Measurements from ENCODE around the gene PCGF1. TPM values are rescaled to one million over a fixed set of nuclear protein-coding genes. Genes with fewer than 3 reads are reported as not detected.

Gene PCGF1
- total RNA-seq, 1 donor from 2014 or later = 17.9 TPM

- H3K4me1 ChIP-seq (ENCODE audit: insufficient read depth, low read length) = peaks cover 49% of the 10 kb centered on the region
- no peaks in the 10 kb centered on the region for H3K9me3 ChIP-seq (ENCODE audit: insufficient read depth, low read depth, low read length)
- H3K4me1 Mint-ChIP-seq (ENCODE audit: low read depth, unreplicated experiment) = peaks cover 25% of the 10 kb centered on the region
- H4K20me1 ChIP-seq (ENCODE audit: insufficient read depth, low read length) = peaks cover 7% of the 10 kb centered on the region
- H3K36me3 ChIP-seq (ENCODE audit: insufficient read depth, low read length) = peaks cover 4% of the 10 kb centered on the region
- H3K27me3 Mint-ChIP-seq (ENCODE audit: low read depth, unreplicated experiment) = peaks cover 40% of the 10 kb centered on the region
- peak overlapping the region; percentile 83 for H3K9ac ChIP-seq (ENCODE audit: low read length)
- H3K4me2 ChIP-seq (ENCODE audit: low read length) = peak overlapping the region; percentile 93
- H3K9me3 Mint-ChIP-seq (ENCODE audit: unreplicated experiment) = no peaks in the 10 kb centered on the region
- peaks cover 23% of the 10 kb centered on the region for H3K27me3 ChIP-seq (ENCODE audit: insufficient read depth, low read length)
- peak overlapping the region; percentile 51 for H3K27ac Mint-ChIP-seq (ENCODE audit: unreplicated experiment)
- FAIRE-seq (no peak), DNase-seq (ENCODE audit: low read depth) (no peak)
- H3K4me3 ChIP-seq (ENCODE audit: insufficient read depth, low read depth, low read length) = peak overlapping the region; percentile 61
- H3K27ac ChIP-seq (ENCODE audit: low read depth, low read length) = peak overlapping the region; percentile 76
- peaks cover 24% of the 10 kb centered on the region for H3K79me2 ChIP-seq (ENCODE audit: insufficient read depth, low read length)
- peaks cover 12% of the 10 kb centered on the region for H3K36me3 Mint-ChIP-seq (ENCODE audit: low read depth, unreplicated experiment)
- peak overlapping the region; percentile 83 for H3K4me3 Mint-ChIP-seq (ENCODE audit: unreplicated experiment)
- peak overlapping the region; percentile 86 for H2AFZ ChIP-seq (ENCODE audit: low read depth, low read length)
- TF ChIP-seq CTCF (IDR thresholded peaks at IDR 0.05; ENCODE audit: insufficient read depth, low read depth, low read length) = no peak
- no peak for TF ChIP-seq EZH2 (IDR thresholded peaks at IDR 0.05; ENCODE audit: insufficient read depth, low read length)
Measured at GRCh38 chr2:74503506-74504475, 3.7 kb downstream of the PCGF1 start.

- peak overlapping the region; percentile 93 for H3K4me2 ChIP-seq (ENCODE audit: low read length)
- H3K9me3 ChIP-seq (ENCODE audit: insufficient read depth, low read depth, low read length) = no peaks in the 10 kb centered on the region
- peak overlapping the region; percentile 41 for H3K27ac Mint-ChIP-seq (ENCODE audit: unreplicated experiment)
- DNase-seq (ENCODE audit: low read depth) (peak; percentile 67), FAIRE-seq (no peak)
- H3K36me3 Mint-ChIP-seq (ENCODE audit: low read depth, unreplicated experiment) = peaks cover 12% of the 10 kb centered on the region
- H3K27me3 Mint-ChIP-seq (ENCODE audit: low read depth, unreplicated experiment) = peaks cover 45% of the 10 kb centered on the region
- H3K4me1 ChIP-seq (ENCODE audit: insufficient read depth, low read length) = peaks cover 52% of the 10 kb centered on the region
- H3K4me3 Mint-ChIP-seq (ENCODE audit: unreplicated experiment) = peak overlapping the region; percentile 83
- H2AFZ ChIP-seq (ENCODE audit: low read depth, low read length) = peak overlapping the region; percentile 86
- peak overlapping the region; percentile 61 for H3K4me3 ChIP-seq (ENCODE audit: insufficient read depth, low read depth, low read length)
- H3K9me3 Mint-ChIP-seq (ENCODE audit: unreplicated experiment) = no peaks in the 10 kb centered on the region
- peaks cover 24% of the 10 kb centered on the region for H3K79me2 ChIP-seq (ENCODE audit: insufficient read depth, low read length)
- H3K27ac ChIP-seq (ENCODE audit: low read depth, low read length) = peak overlapping the region; percentile 76
- peaks cover 4% of the 10 kb centered on the region for H3K36me3 ChIP-seq (ENCODE audit: insufficient read depth, low read length)
- peaks cover 26% of the 10 kb centered on the region for H3K4me1 Mint-ChIP-seq (ENCODE audit: low read depth, unreplicated experiment)
- H4K20me1 ChIP-seq (ENCODE audit: insufficient read depth, low read length) = peaks cover 7% of the 10 kb centered on the region
- peak overlapping the region; percentile 83 for H3K9ac ChIP-seq (ENCODE audit: low read length)
- peaks cover 32% of the 10 kb centered on the region for H3K27me3 ChIP-seq (ENCODE audit: insufficient read depth, low read length)
- TF ChIP-seq CTCF (IDR thresholded peaks at IDR 0.05; ENCODE audit: insufficient read depth, low read depth, low read length) (no peak), EZH2 (IDR thresholded peaks at IDR 0.05; ENCODE audit: insufficient read depth, low read length) (no peak)
Measured at GRCh38 chr2:74502720-74503505, 4.6 kb downstream of the PCGF1 start.
